ENCODE results near the gene PTPRR.

- TF ChIP-seq CTCF (IDR thresholded peaks at IDR 0.05), result no peak
- no peak for TF ChIP-seq POLR2A (IDR thresholded peaks at IDR 0.05)
- TF ChIP-seq POLR2AphosphoS5 (IDR thresholded peaks at IDR 0.05), result no peak
- TF ChIP-seq EP300 (IDR thresholded peaks at IDR 0.05), result no peak
Observed at GRCh38 chr12:70840656-70841350, 79.7 kb downstream of the PTPRR start.
